SK-N-SH treated with all-trans-retinoic acid at 6 μM for 48 hours (cell line): ENCODE results near the gene MFSD6.

Source experiments
- ATAC-seq: fragments of 200-7000 bp; cut with Tn5 transposase; 3 replicates; pipeline ENCODE4 v1.9.1; 2020; ENCODE audit warnings: mild to moderate bottlenecking, moderate library complexity
- ARNTL ChIP-seq: fragments of 450-650 bp; formaldehyde crosslinking; IDR thresholded peaks from 2 replicates; pipeline ENCODE4 v1.5.0; 2020; ENCODE audit warnings: low read depth, mild to moderate bottlenecking, moderate library complexity, borderline replicate concordance
- BACH2 ChIP-seq: fragments of 250-450 bp; sonication (Bioruptor Pico); IDR thresholded peaks from 2 replicates; pipeline ENCODE4 v1.9.0; 2021; ENCODE audit warnings: mild to moderate bottlenecking, borderline replicate concordance
- CSDC2 ChIP-seq: fragments of 250-450 bp; sonication (Bioruptor Pico); IDR thresholded peaks from 2 replicates; pipeline ENCODE4 v1.5.0; 2020; ENCODE audit warnings: mild to moderate bottlenecking, moderate library complexity
- ESRRG ChIP-seq: fragments of 250-450 bp; sonication (Bioruptor Pico); IDR thresholded peaks from 2 replicates; pipeline ENCODE4 v1.6.1; 2021; ENCODE audit warnings: mild to moderate bottlenecking
- OSR1 ChIP-seq: fragments of 250-450 bp; sonication (Bioruptor Pico); IDR thresholded peaks from 2 replicates; pipeline ENCODE4 v1.8.0; 2022; ENCODE audit warnings: moderate library complexity, mild to moderate bottlenecking, inconsistent platforms
- PPARA ChIP-seq: fragments of 250-450 bp; sonication (Bioruptor Pico); IDR thresholded peaks from 2 replicates; pipeline ENCODE4 v1.5.0; 2020; ENCODE audit warnings: mild to moderate bottlenecking, borderline replicate concordance
- RARB ChIP-seq: fragments of 250-450 bp; sonication (Bioruptor Pico); IDR thresholded peaks from 2 replicates; pipeline ENCODE4 v1.8.0; 2021; ENCODE audit warnings: mild to moderate bottlenecking, moderate library complexity
- SNAI2 ChIP-seq: fragments of 250-450 bp; sonication (Bioruptor Pico); IDR thresholded peaks from 2 replicates; pipeline ENCODE4 v1.5.0; 2020; ENCODE audit warnings: mild to moderate bottlenecking, moderate library complexity
- TCF4 ChIP-seq: fragments of 250-450 bp; sonication (Bioruptor Pico); IDR thresholded peaks from 2 replicates; pipeline ENCODE4 v1.8.0; 2021; ENCODE audit warnings: mild to moderate bottlenecking, moderate library complexity, borderline replicate concordance
- TOX ChIP-seq: fragments of 250-450 bp; sonication (Bioruptor Pico); IDR thresholded peaks from 2 replicates; pipeline ENCODE4 v1.8.0; 2021; ENCODE audit warnings: mild to moderate bottlenecking, moderate library complexity, borderline replicate concordance
- ZC3H10 ChIP-seq: fragments of 250-450 bp; sonication (Bioruptor Pico); IDR thresholded peaks from 2 replicates; pipeline ENCODE4 v1.5.1; 2021; ENCODE audit warnings: mild to moderate bottlenecking, moderate library complexity
- ZFP3 ChIP-seq: fragments of 250-450 bp; sonication (Bioruptor Pico); IDR thresholded peaks from 2 replicates; pipeline ENCODE4 v1.5.0; 2020; ENCODE audit warnings: mild to moderate bottlenecking, moderate library complexity
- ZFP30 ChIP-seq: fragments of 450-650 bp; formaldehyde crosslinking; IDR thresholded peaks from 2 replicates; pipeline ENCODE4 v1.5.0; 2022; ENCODE audit warnings: mild to moderate bottlenecking, moderate library complexity
- ZNF565 ChIP-seq: fragments of 450-650 bp; formaldehyde crosslinking; conservative IDR thresholded peaks from 2 replicates; pipeline ENCODE4 v1.5.0; 2020; ENCODE audit warnings: low read depth, mild to moderate bottlenecking, moderate library complexity
- ZNF70 ChIP-seq: fragments of 450-650 bp; formaldehyde crosslinking; IDR thresholded peaks from 2 replicates; pipeline ENCODE4 v1.5.0; 2020; ENCODE audit warnings: mild to moderate bottlenecking, moderate library complexity
- ZNF8 ChIP-seq: fragments of 450-650 bp; formaldehyde crosslinking; IDR thresholded peaks from 2 replicates; pipeline ENCODE4 v1.5.0; 2020; ENCODE audit warnings: mild to moderate bottlenecking, moderate library complexity
- TF ChIP-seq, protein P1 (sequence below): fragments of 250-450 bp; sonication (Bioruptor Pico); IDR thresholded peaks from 2 replicates; pipeline ENCODE4 v1.5.1; 2021; ENCODE audit warnings: mild to moderate bottlenecking, moderate library complexity
- TF ChIP-seq, protein P2 (sequence below): fragments of 250-450 bp; sonication (Bioruptor Pico); IDR thresholded peaks from 2 replicates; pipeline ENCODE4 v1.8.0; 2020; ENCODE audit warnings: mild to moderate bottlenecking, moderate library complexity, borderline replicate concordance
- TF ChIP-seq, protein P3 (sequence below): fragments of 250-450 bp; sonication (Bioruptor Pico); IDR thresholded peaks from 2 replicates; pipeline ENCODE4 v1.5.0; 2020; ENCODE audit warnings: mild to moderate bottlenecking, moderate library complexity
- TF ChIP-seq, protein P4 (sequence below): fragments of 250-450 bp; sonication (Bioruptor Pico); IDR thresholded peaks from 2 replicates; pipeline ENCODE4 v1.8.0; 2021; ENCODE audit warnings: low read depth, mild to moderate bottlenecking, moderate library complexity, borderline replicate concordance
- TF ChIP-seq, protein P5 (sequence below): fragments of 250-450 bp; sonication (Bioruptor Pico); IDR thresholded peaks from 2 replicates; pipeline ENCODE4 v1.5.1; 2020; ENCODE audit warnings: low read depth, mild to moderate bottlenecking, moderate library complexity

MFSD6 gene

DNA sequence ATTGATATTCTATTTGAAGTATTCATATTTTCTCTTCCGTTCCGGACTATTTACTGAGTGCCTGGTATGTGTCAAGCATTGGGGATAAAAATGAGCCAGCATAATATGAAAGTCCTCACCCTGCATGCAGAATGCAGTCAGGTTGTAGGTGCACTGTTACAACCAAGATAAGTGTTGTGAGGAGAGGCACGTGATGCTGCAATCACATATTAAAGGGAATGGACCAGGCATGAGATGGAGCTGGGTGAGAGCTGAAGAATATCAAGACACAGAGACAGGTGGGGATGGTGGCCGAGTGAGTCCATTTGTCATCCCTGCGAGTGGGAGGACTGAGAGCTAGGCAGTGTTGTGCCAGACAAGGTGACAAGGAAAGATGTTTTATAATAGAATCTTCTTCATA is 52.3 kb downstream of the MFSD6 start:
- TF ChIP-seq, protein P1, sequence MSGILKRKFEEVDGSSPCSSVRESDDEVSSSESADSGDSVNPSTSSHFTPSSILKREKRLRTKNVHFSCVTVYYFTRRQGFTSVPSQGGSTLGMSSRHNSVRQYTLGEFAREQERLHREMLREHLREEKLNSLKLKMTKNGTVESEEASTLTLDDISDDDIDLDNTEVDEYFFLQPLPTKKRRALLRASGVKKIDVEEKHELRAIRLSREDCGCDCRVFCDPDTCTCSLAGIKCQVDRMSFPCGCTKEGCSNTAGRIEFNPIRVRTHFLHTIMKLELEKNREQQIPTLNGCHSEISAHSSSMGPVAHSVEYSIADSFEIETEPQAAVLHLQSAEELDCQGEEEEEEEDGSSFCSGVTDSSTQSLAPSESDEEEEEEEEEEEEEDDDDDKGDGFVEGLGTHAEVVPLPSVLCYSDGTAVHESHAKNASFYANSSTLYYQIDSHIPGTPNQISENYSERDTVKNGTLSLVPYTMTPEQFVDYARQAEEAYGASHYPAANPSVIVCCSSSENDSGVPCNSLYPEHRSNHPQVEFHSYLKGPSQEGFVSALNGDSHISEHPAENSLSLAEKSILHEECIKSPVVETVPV (CRISPR knock-in tag) = no peak
- no peak for TF ChIP-seq ZC3H10 (CRISPR knock-in tag)
- TF ChIP-seq ESRRG (CRISPR knock-in tag) = no peak
- TF ChIP-seq ZFP30 (CRISPR knock-in tag) = no peak
- TF ChIP-seq, protein P2, sequence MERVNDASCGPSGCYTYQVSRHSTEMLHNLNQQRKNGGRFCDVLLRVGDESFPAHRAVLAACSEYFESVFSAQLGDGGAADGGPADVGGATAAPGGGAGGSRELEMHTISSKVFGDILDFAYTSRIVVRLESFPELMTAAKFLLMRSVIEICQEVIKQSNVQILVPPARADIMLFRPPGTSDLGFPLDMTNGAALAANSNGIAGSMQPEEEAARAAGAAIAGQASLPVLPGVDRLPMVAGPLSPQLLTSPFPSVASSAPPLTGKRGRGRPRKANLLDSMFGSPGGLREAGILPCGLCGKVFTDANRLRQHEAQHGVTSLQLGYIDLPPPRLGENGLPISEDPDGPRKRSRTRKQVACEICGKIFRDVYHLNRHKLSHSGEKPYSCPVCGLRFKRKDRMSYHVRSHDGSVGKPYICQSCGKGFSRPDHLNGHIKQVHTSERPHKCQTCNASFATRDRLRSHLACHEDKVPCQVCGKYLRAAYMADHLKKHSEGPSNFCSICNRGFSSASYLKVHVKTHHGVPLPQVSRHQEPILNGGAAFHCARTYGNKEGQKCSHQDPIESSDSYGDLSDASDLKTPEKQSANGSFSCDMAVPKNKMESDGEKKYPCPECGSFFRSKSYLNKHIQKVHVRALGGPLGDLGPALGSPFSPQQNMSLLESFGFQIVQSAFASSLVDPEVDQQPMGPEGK (CRISPR knock-in tag) = no peak
- no peak for TF ChIP-seq BACH2 (CRISPR knock-in tag)
- no peak for TF ChIP-seq RARB
- TF ChIP-seq, protein P3, sequence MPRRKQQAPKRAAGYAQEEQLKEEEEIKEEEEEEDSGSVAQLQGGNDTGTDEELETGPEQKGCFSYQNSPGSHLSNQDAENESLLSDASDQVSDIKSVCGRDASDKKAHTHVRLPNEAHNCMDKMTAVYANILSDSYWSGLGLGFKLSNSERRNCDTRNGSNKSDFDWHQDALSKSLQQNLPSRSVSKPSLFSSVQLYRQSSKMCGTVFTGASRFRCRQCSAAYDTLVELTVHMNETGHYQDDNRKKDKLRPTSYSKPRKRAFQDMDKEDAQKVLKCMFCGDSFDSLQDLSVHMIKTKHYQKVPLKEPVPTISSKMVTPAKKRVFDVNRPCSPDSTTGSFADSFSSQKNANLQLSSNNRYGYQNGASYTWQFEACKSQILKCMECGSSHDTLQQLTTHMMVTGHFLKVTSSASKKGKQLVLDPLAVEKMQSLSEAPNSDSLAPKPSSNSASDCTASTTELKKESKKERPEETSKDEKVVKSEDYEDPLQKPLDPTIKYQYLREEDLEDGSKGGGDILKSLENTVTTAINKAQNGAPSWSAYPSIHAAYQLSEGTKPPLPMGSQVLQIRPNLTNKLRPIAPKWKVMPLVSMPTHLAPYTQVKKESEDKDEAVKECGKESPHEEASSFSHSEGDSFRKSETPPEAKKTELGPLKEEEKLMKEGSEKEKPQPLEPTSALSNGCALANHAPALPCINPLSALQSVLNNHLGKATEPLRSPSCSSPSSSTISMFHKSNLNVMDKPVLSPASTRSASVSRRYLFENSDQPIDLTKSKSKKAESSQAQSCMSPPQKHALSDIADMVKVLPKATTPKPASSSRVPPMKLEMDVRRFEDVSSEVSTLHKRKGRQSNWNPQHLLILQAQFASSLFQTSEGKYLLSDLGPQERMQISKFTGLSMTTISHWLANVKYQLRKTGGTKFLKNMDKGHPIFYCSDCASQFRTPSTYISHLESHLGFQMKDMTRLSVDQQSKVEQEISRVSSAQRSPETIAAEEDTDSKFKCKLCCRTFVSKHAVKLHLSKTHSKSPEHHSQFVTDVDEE = no peak
- TF ChIP-seq ARNTL = no peak
- no peak for TF ChIP-seq ZFP3 (CRISPR knock-in tag)
- no peak for TF ChIP-seq TCF4 (CRISPR knock-in tag)
- TF ChIP-seq, protein P4, sequence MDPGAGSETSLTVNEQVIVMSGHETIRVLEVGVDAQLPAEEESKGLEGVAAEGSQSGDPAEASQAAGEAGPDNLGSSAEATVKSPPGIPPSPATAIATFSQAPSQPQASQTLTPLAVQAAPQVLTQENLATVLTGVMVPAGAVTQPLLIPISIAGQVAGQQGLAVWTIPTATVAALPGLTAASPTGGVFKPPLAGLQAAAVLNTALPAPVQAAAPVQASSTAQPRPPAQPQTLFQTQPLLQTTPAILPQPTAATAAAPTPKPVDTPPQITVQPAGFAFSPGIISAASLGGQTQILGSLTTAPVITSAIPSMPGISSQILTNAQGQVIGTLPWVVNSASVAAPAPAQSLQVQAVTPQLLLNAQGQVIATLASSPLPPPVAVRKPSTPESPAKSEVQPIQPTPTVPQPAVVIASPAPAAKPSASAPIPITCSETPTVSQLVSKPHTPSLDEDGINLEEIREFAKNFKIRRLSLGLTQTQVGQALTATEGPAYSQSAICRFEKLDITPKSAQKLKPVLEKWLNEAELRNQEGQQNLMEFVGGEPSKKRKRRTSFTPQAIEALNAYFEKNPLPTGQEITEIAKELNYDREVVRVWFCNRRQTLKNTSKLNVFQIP (CRISPR knock-in tag) = no peak
- TF ChIP-seq ZNF70 (CRISPR knock-in tag) = no peak
- TF ChIP-seq, protein P5, sequence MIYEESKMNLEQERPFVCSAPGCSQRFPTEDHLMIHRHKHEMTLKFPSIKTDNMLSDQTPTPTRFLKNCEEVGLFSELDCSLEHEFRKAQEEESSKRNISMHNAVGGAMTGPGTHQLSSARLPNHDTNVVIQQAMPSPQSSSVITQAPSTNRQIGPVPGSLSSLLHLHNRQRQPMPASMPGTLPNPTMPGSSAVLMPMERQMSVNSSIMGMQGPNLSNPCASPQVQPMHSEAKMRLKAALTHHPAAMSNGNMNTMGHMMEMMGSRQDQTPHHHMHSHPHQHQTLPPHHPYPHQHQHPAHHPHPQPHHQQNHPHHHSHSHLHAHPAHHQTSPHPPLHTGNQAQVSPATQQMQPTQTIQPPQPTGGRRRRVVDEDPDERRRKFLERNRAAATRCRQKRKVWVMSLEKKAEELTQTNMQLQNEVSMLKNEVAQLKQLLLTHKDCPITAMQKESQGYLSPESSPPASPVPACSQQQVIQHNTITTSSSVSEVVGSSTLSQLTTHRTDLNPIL (CRISPR knock-in tag) = no peak
- no peak for TF ChIP-seq PPARA (CRISPR knock-in tag)
- no peak for TF ChIP-seq SNAI2 (CRISPR knock-in tag)
- TF ChIP-seq CSDC2 (CRISPR knock-in tag) = no peak
- TF ChIP-seq TOX = no peak
- TF ChIP-seq ZNF8 (CRISPR knock-in tag) = no peak
- TF ChIP-seq OSR1 = no peak
- no peak for ATAC-seq

DNA sequence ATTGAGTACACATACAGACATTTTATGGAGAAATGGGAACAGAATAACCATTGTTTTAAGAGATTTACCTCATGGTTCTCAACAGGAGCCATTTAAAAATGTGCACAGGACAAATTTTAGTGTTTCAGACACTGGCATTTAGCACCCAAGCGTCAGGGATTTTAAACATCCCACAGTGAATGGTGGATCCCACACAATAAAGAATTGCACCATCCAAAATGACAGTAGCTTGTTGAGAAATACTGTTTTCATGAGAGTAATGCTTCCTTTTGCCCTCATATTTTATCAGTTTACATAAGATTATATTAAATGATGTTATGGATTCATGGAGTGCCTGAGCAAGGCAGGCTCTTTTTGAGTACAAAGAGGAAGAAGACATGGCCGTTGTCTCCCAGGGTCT is 54.0 kb downstream of the MFSD6 start:
- TF ChIP-seq, protein P4 (CRISPR knock-in tag) = no peak
- TF ChIP-seq ZNF565 (CRISPR knock-in tag) (no peak), ZFP30 (CRISPR knock-in tag) (no peak), CSDC2 (CRISPR knock-in tag) (no peak), SNAI2 (CRISPR knock-in tag) (no peak), PPARA (CRISPR knock-in tag) (no peak), OSR1 (no peak), ARNTL (no peak), ZNF70 (CRISPR knock-in tag) (no peak)
- TF ChIP-seq, protein P2 (CRISPR knock-in tag) = no peak
- TF ChIP-seq, protein P1 (CRISPR knock-in tag) = no peak
- TF ChIP-seq, all 23 proteins: peak for 0
- ATAC-seq = no peak
